ENCODE results near the gene PCDH9.

GRCh38 chr13:66837246-66837645 is 392.9 kb downstream of the PCDH9 start:
- TF ChIP-seq CTCF (IDR thresholded peaks at IDR 0.05) (no peak), POLR2A (IDR thresholded peaks at IDR 0.05) (no peak)

Data from right lobe of liver (tissue), 4 donors.